ENCODE data around the gene GALNT12. TPM values are rescaled to one million over a fixed set of nuclear protein-coding genes. Genes with fewer than 3 reads are reported as not detected.

Gene GALNT12
- total and polyA plus RNA-seq, 2 experiments from 2014 or later = 14.6 to 23.6 TPM

DNA sequence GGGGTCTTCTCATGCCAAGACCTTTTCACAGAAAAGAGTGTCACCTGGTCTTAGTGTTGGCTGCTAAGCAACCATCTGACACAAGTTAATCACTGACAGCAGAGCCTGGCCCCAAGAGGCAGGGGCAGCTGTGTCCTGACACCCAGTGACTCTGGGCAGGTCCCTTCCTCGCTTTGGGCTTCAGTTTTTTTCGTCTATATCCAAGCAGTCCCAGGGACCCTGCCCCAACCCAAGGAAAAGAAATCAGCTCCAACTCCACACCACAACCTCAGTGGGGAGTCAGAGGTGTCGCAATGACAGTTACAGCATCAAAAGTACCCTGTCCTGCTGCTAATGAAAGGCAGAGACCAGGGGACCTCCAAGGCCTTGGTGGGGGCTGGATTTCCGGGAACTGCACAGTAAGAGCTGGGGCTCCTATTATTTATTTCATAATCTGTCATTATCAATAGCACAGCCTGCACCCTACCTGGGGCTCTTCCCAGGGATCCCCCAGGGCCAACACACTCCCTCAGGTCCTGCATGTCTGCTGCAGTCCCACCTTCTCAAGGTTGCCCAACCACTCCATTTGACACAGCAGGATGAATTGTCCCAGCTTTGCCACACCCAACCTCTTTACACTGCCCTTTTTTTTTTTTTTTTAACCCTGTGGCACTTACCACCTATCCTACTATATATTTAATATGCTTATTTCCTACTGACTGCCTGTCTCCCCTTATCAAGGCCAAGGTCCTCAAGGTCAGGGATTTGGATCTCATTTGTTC lies 20.5 kb upstream of the GALNT12 start (continued):
- TF ChIP-seq, protein P1, sequence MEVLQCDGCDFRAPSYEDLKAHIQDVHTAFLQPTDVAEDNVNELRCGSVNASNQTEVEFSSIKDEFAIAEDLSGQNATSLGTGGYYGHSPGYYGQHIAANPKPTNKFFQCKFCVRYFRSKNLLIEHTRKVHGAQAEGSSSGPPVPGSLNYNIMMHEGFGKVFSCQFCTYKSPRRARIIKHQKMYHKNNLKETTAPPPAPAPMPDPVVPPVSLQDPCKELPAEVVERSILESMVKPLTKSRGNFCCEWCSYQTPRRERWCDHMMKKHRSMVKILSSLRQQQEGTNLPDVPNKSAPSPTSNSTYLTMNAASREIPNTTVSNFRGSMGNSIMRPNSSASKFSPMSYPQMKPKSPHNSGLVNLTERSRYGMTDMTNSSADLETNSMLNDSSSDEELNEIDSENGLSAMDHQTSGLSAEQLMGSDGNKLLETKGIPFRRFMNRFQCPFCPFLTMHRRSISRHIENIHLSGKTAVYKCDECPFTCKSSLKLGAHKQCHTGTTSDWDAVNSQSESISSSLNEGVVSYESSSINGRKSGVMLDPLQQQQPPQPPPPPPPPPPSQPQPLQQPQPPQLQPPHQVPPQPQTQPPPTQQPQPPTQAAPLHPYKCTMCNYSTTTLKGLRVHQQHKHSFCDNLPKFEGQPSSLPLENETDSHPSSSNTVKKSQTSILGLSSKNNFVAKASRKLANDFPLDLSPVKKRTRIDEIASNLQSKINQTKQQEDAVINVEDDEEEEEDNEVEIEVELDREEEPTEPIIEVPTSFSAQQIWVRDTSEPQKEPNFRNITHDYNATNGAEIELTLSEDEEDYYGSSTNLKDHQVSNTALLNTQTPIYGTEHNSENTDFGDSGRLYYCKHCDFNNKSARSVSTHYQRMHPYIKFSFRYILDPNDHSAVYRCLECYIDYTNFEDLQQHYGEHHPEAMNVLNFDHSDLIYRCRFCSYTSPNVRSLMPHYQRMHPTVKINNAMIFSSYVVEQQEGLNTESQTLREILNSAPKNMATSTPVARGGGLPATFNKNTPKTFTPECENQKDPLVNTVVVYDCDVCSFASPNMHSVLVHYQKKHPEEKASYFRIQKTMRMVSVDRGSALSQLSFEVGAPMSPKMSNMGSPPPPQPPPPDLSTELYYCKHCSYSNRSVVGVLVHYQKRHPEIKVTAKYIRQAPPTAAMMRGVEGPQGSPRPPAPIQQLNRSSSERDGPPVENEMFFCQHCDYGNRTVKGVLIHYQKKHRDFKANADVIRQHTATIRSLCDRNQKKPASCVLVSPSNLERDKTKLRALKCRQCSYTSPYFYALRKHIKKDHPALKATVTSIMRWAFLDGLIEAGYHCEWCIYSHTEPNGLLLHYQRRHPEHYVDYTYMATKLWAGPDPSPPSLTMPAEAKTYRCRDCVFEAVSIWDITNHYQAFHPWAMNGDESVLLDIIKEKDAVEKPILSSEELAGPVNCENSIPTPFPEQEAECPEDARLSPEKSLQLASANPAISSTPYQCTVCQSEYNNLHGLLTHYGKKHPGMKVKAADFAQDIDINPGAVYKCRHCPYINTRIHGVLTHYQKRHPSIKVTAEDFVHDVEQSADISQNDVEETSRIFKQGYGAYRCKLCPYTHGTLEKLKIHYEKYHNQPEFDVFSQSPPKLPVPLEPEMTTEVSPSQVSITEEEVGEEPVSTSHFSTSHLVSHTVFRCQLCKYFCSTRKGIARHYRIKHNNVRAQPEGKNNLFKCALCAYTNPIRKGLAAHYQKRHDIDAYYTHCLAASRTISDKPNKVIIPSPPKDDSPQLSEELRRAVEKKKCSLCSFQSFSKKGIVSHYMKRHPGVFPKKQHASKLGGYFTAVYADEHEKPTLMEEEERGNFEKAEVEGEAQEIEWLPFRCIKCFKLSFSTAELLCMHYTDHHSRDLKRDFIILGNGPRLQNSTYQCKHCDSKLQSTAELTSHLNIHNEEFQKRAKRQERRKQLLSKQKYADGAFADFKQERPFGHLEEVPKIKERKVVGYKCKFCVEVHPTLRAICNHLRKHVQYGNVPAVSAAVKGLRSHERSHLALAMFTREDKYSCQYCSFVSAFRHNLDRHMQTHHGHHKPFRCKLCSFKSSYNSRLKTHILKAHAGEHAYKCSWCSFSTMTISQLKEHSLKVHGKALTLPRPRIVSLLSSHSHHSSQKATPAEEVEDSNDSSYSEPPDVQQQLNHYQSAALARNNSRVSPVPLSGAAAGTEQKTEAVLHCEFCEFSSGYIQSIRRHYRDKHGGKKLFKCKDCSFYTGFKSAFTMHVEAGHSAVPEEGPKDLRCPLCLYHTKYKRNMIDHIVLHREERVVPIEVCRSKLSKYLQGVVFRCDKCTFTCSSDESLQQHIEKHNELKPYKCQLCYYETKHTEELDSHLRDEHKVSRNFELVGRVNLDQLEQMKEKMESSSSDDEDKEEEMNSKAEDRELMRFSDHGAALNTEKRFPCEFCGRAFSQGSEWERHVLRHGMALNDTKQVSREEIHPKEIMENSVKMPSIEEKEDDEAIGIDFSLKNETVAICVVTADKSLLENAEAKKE (CRISPR knock-in tag; IDR thresholded peaks at IDR 0.05) = no peak
- TF ChIP-seq, protein P2, sequence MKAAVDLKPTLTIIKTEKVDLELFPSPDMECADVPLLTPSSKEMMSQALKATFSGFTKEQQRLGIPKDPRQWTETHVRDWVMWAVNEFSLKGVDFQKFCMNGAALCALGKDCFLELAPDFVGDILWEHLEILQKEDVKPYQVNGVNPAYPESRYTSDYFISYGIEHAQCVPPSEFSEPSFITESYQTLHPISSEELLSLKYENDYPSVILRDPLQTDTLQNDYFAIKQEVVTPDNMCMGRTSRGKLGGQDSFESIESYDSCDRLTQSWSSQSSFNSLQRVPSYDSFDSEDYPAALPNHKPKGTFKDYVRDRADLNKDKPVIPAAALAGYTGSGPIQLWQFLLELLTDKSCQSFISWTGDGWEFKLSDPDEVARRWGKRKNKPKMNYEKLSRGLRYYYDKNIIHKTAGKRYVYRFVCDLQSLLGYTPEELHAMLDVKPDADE (IDR thresholded peaks at IDR 0.05) = no peak

DNA sequence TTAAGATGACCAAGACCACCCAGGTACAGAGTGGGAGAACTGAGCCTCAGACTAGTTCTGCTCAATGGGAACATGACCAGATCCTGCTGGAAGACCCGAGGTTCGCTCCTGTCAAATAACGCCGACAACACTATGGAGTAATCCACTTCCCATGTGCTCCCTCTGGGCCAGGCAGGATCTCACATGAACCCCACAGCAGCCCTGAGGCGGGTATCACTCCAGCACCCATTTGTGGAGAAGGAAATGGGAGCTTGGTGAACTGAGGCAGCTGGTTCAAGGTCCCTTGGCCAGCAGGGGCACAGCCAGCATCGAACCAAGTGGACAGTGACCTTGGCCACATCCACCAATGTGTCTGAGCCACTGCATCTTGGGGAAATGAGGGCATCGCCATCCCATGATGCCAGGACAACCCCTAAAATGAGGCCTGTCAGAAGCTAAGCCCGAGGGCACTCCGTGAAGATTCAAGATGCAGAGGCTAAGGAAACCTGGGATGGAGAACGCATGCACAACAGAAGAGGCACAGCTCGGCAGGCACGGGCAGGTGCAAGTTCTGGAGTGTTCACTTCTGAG lies 19.6 kb upstream of the GALNT12 start:
- no peak overlapping the region for H3K4me2 ChIP-seq
- ATAC-seq (no peak), DNase-seq (ENCODE audit: low spot score) (no peak)
- TF ChIP-seq, protein P2 (IDR thresholded peaks at IDR 0.05) = no peak
- TF ChIP-seq, protein P3, sequence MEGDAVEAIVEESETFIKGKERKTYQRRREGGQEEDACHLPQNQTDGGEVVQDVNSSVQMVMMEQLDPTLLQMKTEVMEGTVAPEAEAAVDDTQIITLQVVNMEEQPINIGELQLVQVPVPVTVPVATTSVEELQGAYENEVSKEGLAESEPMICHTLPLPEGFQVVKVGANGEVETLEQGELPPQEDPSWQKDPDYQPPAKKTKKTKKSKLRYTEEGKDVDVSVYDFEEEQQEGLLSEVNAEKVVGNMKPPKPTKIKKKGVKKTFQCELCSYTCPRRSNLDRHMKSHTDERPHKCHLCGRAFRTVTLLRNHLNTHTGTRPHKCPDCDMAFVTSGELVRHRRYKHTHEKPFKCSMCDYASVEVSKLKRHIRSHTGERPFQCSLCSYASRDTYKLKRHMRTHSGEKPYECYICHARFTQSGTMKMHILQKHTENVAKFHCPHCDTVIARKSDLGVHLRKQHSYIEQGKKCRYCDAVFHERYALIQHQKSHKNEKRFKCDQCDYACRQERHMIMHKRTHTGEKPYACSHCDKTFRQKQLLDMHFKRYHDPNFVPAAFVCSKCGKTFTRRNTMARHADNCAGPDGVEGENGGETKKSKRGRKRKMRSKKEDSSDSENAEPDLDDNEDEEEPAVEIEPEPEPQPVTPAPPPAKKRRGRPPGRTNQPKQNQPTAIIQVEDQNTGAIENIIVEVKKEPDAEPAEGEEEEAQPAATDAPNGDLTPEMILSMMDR (conservative IDR thresholded peaks at IDR 0.05; ENCODE audit: low read depth in 2 of 2) = no peak
- no peak for TF ChIP-seq NANOG (IDR thresholded peaks at IDR 0.05; ENCODE audit: borderline replicate concordance)
- peaks cover 50% of the 10 kb centered on the region for H3K36me3 Mint-ChIP-seq (ENCODE audit: low read depth)
- peaks cover 13% of the 10 kb centered on the region for H3K79me2 ChIP-seq (replicated peaks; ENCODE audit: insufficient read depth)
- H3K27me3 Mint-ChIP-seq (ENCODE audit: insufficient read depth, low read depth, poor library complexity) = peaks cover 5% of the 10 kb centered on the region
- H3K4me3 Mint-ChIP-seq = no peak overlapping the region
- no peak overlapping the region for H3K4me3 ChIP-seq
- peaks cover 19% of the 10 kb centered on the region for H3K4me1 Mint-ChIP-seq
- no peak overlapping the region for H3K27ac Mint-ChIP-seq
- no peak overlapping the region for H2AFZ ChIP-seq
- peaks cover 12% of the 10 kb centered on the region; the same call in 1 of the 2 replicates for H3K4me1 ChIP-seq (ENCODE audit: insufficient read depth)
- no peaks in the 10 kb centered on the region for H3K9me2 ChIP-seq (ENCODE audit: insufficient read depth)
- H4K20me1 ChIP-seq (replicated peaks; ENCODE audit: insufficient read depth) = peaks cover 24% of the 10 kb centered on the region
- H3K9me3 Mint-ChIP-seq = no peaks in the 10 kb centered on the region; the same call in 2 of the 3 replicates
- H3F3A ChIP-seq (replicated peaks; ENCODE audit: low read depth) = peaks cover 5% of the 10 kb centered on the region; the same call in 1 of the 2 replicates
- no peak overlapping the region for H3K27ac ChIP-seq (ENCODE audit: low read depth)
- peaks cover 14% of the 10 kb centered on the region for H3K36me3 ChIP-seq (ENCODE audit: insufficient read depth)
- no peaks in the 10 kb centered on the region for H3K27me3 ChIP-seq (ENCODE audit: insufficient read depth)
